ENCODE data around the gene CHD2. TPM values are rescaled to one million over a fixed set of nuclear protein-coding genes. Genes with fewer than 3 reads are reported as not detected.

The CHD2 gene
- total RNA-seq, 1 donor from 2014 or later, result 100 TPM

GRCh38 chr15:92884436-92885223 is 15.5 kb upstream of the CHD2 start:
- intact Hi-C loops (cut with DNase I), result no loop called here
- Histone ChIP-seq H3K4me1 (peaks cover 54% of the 10 kb centered on the region), H3K9me3 (no peaks in the 10 kb centered on the region), H3K27ac (peak overlapping the region; percentile 100), H3K4me3 (peak overlapping the region; percentile 80 to 95), H3K27me3 (no peaks in the 10 kb centered on the region), H3K36me3 (peaks cover 0 to 10% of the 10 kb centered on the region in 2 donors)
- DNase-seq (ENCODE audit: extremely low spot score in 2 of 2), result no peak
- TF ChIP-seq POLR2AphosphoS5 (IDR thresholded peaks at IDR 0.05; ENCODE audit: insufficient read depth in 1 of 2, low read depth in 1 of 2), result no peak
- no peak for TF ChIP-seq CTCF (IDR thresholded peaks at IDR 0.05)
- no peak for TF ChIP-seq POLR2A (IDR thresholded peaks at IDR 0.05)

- no peaks in the 10 kb centered on the region for H3K9me3 ChIP-seq
- peaks cover 0 to 11% of the 10 kb centered on the region in 2 donors for H3K36me3 ChIP-seq
- no peak for TF ChIP-seq POLR2A (IDR thresholded peaks at IDR 0.05)
- TF ChIP-seq POLR2AphosphoS5 (IDR thresholded peaks at IDR 0.05; ENCODE audit: insufficient read depth in 1 of 2, low read depth in 1 of 2), result peak in 1 of 2 donors; percentile 56
- no peak for DNase-seq (ENCODE audit: extremely low spot score in 2 of 2)
- H3K4me1 ChIP-seq, result peaks cover 59% of the 10 kb centered on the region
- H3K27me3 ChIP-seq, result no peaks in the 10 kb centered on the region
- intact Hi-C loops (cut with DNase I), result no loop called here
- peak overlapping the region; percentile 100 for H3K27ac ChIP-seq
- peak overlapping the region; percentile 80 to 95 for H3K4me3 ChIP-seq
Observed at GRCh38 chr15:92885224-92886041, 14.7 kb upstream of the CHD2 start.

GRCh38 chr15:92886042-92886537 is 14.0 kb upstream of the CHD2 start:
- Histone ChIP-seq H3K27me3 (no peaks in the 10 kb centered on the region), H3K4me3 (peak overlapping the region in 1 of 2 donors; percentile 80), H3K9me3 (no peaks in the 10 kb centered on the region), H3K36me3 (peaks cover 0 to 16% of the 10 kb centered on the region in 2 donors), H3K27ac (peak overlapping the region; percentile 100), H3K4me1 (peaks cover 61% of the 10 kb centered on the region)
- intact Hi-C loops (cut with DNase I), result no loop called here
- no peak for TF ChIP-seq POLR2A (IDR thresholded peaks at IDR 0.05)
- DNase-seq (ENCODE audit: extremely low spot score in 2 of 2), result no peak

GRCh38 chr15:92886815-92887214 is 13.3 kb upstream of the CHD2 start:
- intact Hi-C loops (cut with DNase I), result no loop called here
- DNase-seq (ENCODE audit: extremely low spot score in 2 of 2), result no peak
- Histone ChIP-seq H3K27me3 (no peaks in the 10 kb centered on the region), H3K27ac (peak overlapping the region; percentile 100), H3K36me3 (peaks cover 0 to 20% of the 10 kb centered on the region in 2 donors), H3K4me1 (peaks cover 61% of the 10 kb centered on the region), H3K4me3 (peak overlapping the region in 1 of 2 donors; percentile 80), H3K9me3 (no peaks in the 10 kb centered on the region)
- TF ChIP-seq CTCF (IDR thresholded peaks at IDR 0.05) (no peak), POLR2A (IDR thresholded peaks at IDR 0.05) (no peak), POLR2AphosphoS5 (IDR thresholded peaks at IDR 0.05; ENCODE audit: insufficient read depth in 1 of 2, low read depth in 1 of 2) (no peak)

- no peak for DNase-seq (ENCODE audit: extremely low spot score in 2 of 2)
- intact Hi-C loops (cut with DNase I), result no loop called here
- peak overlapping the region; percentile 100 for H3K27ac ChIP-seq
- H3K9me3 ChIP-seq, result no peaks in the 10 kb centered on the region
- no peak overlapping the region for H3K4me3 ChIP-seq
- H3K27me3 ChIP-seq, result no peaks in the 10 kb centered on the region
- H3K4me1 ChIP-seq, result peaks cover 65% of the 10 kb centered on the region
- H3K36me3 ChIP-seq, result peaks cover 0 to 31% of the 10 kb centered on the region in 2 donors
- TF ChIP-seq POLR2AphosphoS5 (IDR thresholded peaks at IDR 0.05; ENCODE audit: insufficient read depth in 1 of 2, low read depth in 1 of 2) (no peak), CTCF (IDR thresholded peaks at IDR 0.05) (no peak), POLR2A (IDR thresholded peaks at IDR 0.05) (no peak)
Observed at GRCh38 chr15:92887869-92888268, 12.3 kb upstream of the CHD2 start.
